COLO668 (cell line): ENCODE results near the gene PLA2G2E.

Experiments used
- DNase-seq: peaks from one replicate; lab custom pipeline; 2025; ENCODE audit not compliant: unreplicated experiment; lab: John Stamatoyannopoulos, UW

The PLA2G2E gene

DNA sequence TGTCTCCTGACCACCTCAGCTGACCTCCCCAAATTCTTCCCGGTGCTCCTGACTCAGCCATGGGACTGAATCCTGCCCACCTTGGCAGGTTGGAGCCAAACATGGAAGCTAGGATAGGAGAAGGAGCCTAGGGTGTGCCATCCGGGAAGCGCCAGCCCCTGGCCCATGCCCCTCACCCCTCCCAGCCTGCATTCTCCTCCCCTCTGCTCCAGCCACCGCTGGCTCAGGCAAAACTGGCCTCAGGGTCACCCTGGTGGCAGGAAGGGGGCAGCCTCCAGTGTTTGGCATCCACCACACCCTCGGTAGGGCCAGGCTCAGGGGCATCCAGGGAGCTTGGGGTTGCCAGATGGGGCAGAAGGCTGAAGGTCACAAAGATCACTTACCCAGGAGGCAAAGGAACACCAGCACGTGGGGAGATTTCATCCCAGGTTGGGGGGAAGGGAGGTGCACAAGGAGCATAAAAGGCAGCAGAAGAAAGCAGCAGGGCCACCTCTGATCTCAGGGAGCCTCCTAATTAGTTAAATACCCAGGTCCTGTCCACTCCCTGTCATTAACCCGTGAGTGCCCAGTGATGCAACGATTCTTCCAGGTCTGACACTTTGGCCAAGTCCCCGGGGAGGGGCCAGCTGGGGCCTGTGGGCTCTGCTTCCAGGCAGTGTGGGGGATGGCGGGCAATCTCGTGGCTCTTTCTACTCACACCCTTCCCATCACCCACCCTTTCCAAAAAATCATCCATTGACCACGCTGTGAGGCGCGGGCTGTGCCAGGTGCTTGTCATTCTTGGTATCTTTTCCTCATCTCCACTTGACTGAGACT, at the start of gene PLA2G2E:
Gene PLA2G2E (minus strand): TSS at position 481 of the 816 bp plus-strand sequence. CDS start 58 bp downstream, at position 423.
- DNase-seq = no peak

GRCh38 chr1:19971664-19972063, 48.2 kb upstream of the PLA2G2E start:
- DNase-seq = no peak

GRCh38 chr1:19969898-19970660, 46.7 kb upstream of the PLA2G2E start:
- DNase-seq = no peak

- DNase-seq = no peak
Observed at GRCh38 chr1:19967808-19968207, 44.4 kb upstream of the PLA2G2E start.

- DNase-seq = no peak
Observed at GRCh38 chr1:19964542-19964941, 41.1 kb upstream of the PLA2G2E start.

DNA sequence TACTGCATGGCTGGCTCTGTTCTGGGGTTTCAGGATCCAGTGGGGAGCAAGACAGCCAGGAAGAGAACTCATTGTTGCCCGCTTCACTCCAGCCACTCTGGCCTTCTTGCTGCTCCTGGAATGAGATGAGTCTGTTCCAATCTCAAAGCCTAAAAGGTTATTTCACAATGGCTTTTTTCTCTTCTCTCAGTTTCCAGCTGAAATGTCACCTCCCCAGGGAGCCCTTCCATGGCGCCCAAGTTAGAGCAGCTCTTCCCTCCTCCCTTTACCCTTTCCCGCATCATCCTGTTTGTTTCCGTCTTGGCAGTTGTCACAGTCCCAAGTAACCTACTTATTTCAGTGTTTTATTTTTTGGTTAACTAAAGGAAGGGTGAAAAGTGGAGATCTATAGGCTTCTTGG, 40.2 kb upstream of the PLA2G2E start:
- DNase-seq = no peak

GRCh38 chr1:19960591-19960990, 37.2 kb upstream of the PLA2G2E start:
- DNase-seq = no peak

- DNase-seq = no peak
Observed at GRCh38 chr1:19957779-19958178, 34.4 kb upstream of the PLA2G2E start.

DNA sequence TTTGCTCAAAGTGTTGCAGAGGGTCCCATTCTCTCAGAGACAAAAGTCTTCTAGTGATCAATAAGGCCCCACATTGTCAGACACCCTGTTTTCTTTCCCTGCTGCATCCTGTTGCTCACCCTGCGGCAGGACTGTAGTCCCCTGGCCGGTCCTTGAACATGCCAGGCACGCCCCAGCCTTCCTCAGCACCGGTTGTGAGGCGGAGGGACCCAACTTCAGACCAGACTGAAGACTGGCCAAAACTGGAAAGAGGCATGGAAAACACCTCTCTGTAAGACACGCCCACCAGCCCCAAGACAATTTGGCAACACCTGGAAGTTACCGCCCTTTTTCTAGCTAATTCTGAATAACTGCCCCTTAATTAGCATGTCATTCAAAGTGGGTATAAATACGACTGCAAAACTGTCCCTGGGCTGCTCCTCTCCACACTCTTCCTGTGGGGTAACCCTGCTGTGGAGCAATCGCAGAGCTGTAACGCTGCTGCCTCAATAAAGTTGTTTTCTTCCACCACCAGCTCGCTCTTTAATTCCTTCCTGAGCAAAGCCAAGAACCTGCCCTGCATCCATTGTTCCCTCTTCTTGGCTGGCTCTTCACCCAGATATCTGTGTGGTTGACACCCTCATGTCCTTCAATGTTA, 32.2 kb upstream of the PLA2G2E start:
- no peak for DNase-seq

GRCh38 chr1:19954059-19954458, 30.6 kb upstream of the PLA2G2E start:
- no peak for DNase-seq

DNA sequence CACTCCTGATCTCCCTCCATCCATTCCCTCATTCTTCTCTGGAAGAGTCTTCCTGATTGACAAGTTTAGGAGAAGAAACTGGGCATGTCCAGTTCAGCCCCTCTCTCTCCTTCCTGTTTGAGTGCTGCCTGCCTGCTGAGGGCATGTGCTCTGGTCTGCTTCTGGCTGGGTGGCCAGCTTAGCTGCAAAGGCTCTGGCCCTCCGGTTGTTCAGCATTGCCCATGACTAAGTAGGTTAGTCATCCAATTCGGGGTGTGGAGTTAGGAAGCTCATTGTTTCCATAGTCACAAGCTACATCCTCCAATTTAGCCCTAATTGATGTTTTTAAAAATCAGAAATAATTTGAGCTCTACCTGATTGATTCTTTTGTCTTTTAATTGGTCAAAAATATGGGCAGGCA, 25.6 kb upstream of the PLA2G2E start:
- DNase-seq = no peak

DNA sequence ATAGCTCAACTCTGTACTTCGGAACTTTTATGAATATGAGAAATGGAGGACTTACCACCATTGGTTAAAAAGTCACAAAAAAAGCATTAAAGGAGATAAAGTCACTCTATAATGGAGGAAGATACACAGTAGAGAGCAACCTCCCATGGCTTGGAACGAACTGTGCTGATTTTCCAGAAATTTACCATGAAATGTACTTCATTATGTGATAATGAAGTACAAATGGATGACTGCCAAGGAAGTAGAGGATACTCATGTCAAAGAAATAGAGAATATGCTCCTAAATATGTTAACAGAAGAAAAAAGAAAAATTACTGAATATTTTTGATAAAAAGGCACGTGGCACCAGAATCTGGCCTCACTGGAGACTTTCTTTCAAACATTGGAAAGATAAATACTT, 23.6 kb upstream of the PLA2G2E start:
- no peak for DNase-seq

DNA sequence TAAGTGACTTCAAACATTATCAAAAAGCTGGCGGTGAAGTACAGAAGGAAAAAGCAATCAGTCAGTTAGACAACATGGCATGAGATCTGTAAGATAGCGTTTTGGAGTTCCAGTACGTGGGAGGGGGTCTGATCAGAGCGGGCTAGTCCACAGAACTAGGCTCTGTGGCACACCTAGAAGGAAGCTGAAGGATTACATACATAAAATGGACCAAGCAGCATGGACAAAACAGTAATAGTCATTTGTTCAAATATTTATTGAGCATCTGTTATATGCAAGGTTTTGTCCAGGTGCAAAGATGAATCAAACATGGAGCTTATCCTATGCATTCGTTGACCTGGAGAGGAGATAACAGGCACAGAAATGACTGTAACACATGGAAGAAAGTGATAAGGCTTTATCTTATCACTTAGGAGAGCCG, 22.9 kb upstream of the PLA2G2E start:
- DNase-seq = no peak

GRCh38 chr1:19945914-19946313, 22.5 kb upstream of the PLA2G2E start:
- no peak for DNase-seq

- no peak for DNase-seq
Observed at GRCh38 chr1:19942657-19943056, 19.2 kb upstream of the PLA2G2E start.

DNA sequence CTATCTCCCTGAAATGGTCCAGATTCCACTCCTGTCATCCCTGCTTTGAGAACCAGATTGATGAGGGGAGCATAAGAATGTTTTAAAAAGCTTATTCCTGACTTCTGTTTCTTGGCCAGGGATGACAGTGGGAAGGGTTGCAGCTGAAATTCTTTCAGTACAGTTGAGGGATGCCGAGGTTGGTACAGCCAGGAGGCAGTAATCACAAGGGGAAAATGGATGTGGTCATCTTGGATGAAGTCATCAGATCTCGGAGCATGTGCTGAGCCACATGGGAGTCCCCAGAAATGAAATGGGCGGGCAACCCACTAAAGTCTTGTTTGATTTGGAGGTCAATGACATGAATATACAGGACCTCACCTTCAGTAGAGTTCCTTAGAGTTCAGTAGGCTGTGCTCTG, 18.7 kb upstream of the PLA2G2E start:
- DNase-seq = no peak

GRCh38 chr1:19941206-19941568, 17.8 kb upstream of the PLA2G2E start:
- no peak for DNase-seq

GRCh38 chr1:19940486-19941205, 17.2 kb upstream of the PLA2G2E start:
- DNase-seq = no peak

GRCh38 chr1:19938472-19938871, 15.1 kb upstream of the PLA2G2E start:
- DNase-seq = no peak

DNA sequence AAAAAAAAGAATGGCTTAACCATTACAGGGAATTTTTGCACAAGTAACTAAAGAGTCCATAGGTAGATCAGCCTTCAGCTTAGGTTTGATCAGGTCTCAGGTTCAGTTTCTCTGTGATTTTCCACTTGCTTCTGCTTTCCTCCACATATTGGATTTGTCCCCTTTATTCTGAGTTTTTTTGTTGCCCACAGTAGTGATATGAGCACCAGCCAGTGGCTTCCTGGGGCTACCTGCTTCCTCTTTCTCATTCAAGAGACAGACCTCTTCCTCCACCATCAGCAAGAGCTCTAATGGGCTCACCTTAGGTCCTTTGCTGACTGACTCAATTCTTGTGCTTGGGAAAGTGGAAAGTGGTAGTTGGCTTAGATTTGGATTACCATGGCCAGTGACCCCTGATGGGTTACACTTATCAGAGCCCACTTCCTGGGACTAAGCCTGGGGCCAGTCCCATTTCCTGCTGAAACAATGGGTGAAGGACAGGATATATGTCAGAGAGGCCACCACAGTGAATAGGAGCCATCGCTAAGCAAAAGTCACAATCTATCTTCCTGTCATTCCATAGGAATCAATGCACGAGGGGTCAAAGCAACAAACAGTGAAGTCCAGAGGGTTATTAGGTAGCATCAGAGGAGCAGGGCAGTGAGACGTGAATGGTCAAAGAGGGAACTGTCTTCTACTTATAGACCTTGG, 12.8 kb upstream of the PLA2G2E start:
- no peak for DNase-seq

DNA sequence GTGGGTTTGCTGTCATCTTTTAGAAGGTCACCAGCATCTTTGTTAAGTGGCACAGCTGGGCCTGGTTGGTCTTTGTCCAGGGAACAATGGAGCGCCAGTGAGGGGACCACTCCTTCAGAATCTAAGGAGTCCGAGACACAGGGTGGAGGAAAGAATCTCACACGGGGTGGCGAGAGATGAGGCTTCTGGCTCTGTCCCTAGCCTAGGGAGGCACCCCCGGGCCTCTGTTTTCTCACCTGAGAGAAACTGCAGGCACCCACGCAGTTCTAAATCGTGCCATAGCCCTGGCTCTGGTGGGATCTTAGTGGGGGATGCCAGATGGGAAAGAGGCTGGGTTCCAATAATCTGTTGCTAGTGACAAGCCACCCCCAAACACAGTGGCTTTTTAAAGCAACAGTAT, 10.9 kb upstream of the PLA2G2E start:
- DNase-seq = no peak
